ENCODE results near the gene RAB3GAP2. TPM values are rescaled to one million over a fixed set of nuclear protein-coding genes. Genes with fewer than 3 reads are reported as not detected.

Gene RAB3GAP2
- total RNA-seq, 2 experiments from 2014 or later, result 34.7 to 39.4 TPM

DNA sequence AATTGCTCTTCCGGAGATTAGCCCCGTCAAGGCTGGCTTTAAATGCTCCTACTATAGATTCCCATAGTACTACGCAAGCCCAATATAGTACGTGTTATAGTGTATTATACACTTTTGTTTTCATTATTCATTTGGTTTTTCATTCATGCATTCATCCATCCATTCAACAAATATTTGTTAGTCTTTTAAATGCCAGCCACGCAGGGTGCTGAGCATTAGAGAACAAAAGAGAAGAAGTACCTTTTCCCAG, 513 bp upstream of the RAB3GAP2 start:
- H3K4me1 Mint-ChIP-seq (ENCODE audit: low read depth), result peaks cover 12% of the 10 kb centered on the region
- peaks cover 5% of the 10 kb centered on the region for H3K27me3 Mint-ChIP-seq
- TF ChIP-seq, protein P1, sequence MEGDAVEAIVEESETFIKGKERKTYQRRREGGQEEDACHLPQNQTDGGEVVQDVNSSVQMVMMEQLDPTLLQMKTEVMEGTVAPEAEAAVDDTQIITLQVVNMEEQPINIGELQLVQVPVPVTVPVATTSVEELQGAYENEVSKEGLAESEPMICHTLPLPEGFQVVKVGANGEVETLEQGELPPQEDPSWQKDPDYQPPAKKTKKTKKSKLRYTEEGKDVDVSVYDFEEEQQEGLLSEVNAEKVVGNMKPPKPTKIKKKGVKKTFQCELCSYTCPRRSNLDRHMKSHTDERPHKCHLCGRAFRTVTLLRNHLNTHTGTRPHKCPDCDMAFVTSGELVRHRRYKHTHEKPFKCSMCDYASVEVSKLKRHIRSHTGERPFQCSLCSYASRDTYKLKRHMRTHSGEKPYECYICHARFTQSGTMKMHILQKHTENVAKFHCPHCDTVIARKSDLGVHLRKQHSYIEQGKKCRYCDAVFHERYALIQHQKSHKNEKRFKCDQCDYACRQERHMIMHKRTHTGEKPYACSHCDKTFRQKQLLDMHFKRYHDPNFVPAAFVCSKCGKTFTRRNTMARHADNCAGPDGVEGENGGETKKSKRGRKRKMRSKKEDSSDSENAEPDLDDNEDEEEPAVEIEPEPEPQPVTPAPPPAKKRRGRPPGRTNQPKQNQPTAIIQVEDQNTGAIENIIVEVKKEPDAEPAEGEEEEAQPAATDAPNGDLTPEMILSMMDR (IDR thresholded peaks at IDR 0.05), result no peak
- no peak overlapping the region for H3K4me3 Mint-ChIP-seq
- H3K4me3 ChIP-seq (ENCODE audit: low read length), result peak overlapping the region; percentile 87
- H3K36me3 Mint-ChIP-seq (ENCODE audit: low read depth), result peaks cover 13% of the 10 kb centered on the region
- H3K36me3 ChIP-seq (ENCODE audit: insufficient read depth, low read length), result peaks cover 2% of the 10 kb centered on the region
- H3K9me3 Mint-ChIP-seq, result no peaks in the 10 kb centered on the region
- no peaks in the 10 kb centered on the region for H3K27me3 ChIP-seq (ENCODE audit: control insufficient read depth in 1 of 2, insufficient read depth in 2 of 2, low read length in 2 of 2)
- peak overlapping the region; percentile 75 to 87 for H3K27ac ChIP-seq (ENCODE audit: low read depth in 1 of 2, low read length in 2 of 2)
- DNase-seq (no peak), ATAC-seq (ENCODE audit: poor library complexity) (no peak)
- POLR2A ChIA-PET, result interaction anchor here (1.0 to 1.8 kb wide), 2 partner anchors 8 to 9 kb away, joined by 3 to 8 read pairs; no protein-coding TSS in a partner anchor
- H3K27ac Mint-ChIP-seq, result no peak overlapping the region
- peaks cover 18% of the 10 kb centered on the region for H3K4me1 ChIP-seq (ENCODE audit: insufficient read depth, low read length)
- no peaks in the 10 kb centered on the region for H3K9me3 ChIP-seq (ENCODE audit: control insufficient read depth in 1 of 2, insufficient read depth in 1 of 2, low read length in 2 of 2)
- intact Hi-C loops (cut with DNase I, micrococcal nuclease), result loop anchor here in 1 of 2 experiments (2.0 to 10.0 kb wide), 4 partner anchors 178 to 1988 kb away; partner anchors contain the start of genes EPRS1, IARS2 and RRP15
- CTCF ChIA-PET, result no interaction called here

DNA sequence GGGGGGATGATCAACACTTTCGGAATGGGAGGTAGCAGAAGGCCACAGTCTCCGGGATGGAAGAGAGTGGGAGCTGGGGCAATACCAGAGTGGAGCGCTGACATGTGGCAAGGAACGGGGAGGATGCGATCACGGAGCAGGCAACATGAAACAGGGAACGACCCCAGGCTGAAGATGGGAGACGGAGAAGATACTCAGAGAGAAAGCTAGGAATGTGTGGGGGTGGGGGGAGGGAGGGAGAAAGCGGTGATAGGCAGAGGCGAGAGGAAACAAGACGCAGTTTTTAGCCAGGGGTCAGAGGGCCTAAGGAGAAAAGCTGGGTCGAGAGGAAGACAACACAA, 577 bp downstream of the RAB3GAP2 start:
- peaks cover 5% of the 10 kb centered on the region for H3K27me3 Mint-ChIP-seq
- Histone ChIP-seq H3K4me3 (ENCODE audit: low read length) (peak overlapping the region; percentile 87), H3K27me3 (ENCODE audit: control insufficient read depth in 1 of 2, insufficient read depth in 2 of 2, low read length in 2 of 2) (no peaks in the 10 kb centered on the region), H3K27ac (ENCODE audit: low read depth in 1 of 2, low read length in 2 of 2) (peak overlapping the region; percentile 81 to 87), H3K4me1 (ENCODE audit: insufficient read depth, low read length) (peaks cover 18% of the 10 kb centered on the region), H3K36me3 (ENCODE audit: insufficient read depth, low read length) (peaks cover 13% of the 10 kb centered on the region), H3K9me3 (ENCODE audit: control insufficient read depth in 1 of 2, insufficient read depth in 1 of 2, low read length in 2 of 2) (no peaks in the 10 kb centered on the region)
- DNase-seq (peak in 5 of 14 experiments; percentile 2 to 32 (median 15)), ATAC-seq (ENCODE audit: poor library complexity) (no peak)
- peaks cover 24% of the 10 kb centered on the region for H3K36me3 Mint-ChIP-seq (ENCODE audit: low read depth)
- ChIA-PET CTCF (no interaction called here), POLR2A (interaction anchor here (1.0 to 1.8 kb wide), 2 partner anchors 8 to 9 kb away, joined by 3 to 8 read pairs; no protein-coding TSS in a partner anchor)
- H3K27ac Mint-ChIP-seq, result no peak overlapping the region
- no peak overlapping the region for H3K4me3 Mint-ChIP-seq
- H3K9me3 Mint-ChIP-seq, result no peaks in the 10 kb centered on the region
- H3K4me1 Mint-ChIP-seq (ENCODE audit: low read depth), result peaks cover 23% of the 10 kb centered on the region
- TF ChIP-seq, protein P1 (IDR thresholded peaks at IDR 0.05), result no peak
- intact Hi-C loops (cut with DNase I, micrococcal nuclease), result loop anchor here in 1 of 2 experiments (2.0 to 10.0 kb wide), 4 partner anchors 177 to 1987 kb away; partner anchors contain the start of genes EPRS1, IARS2 and RRP15

DNA sequence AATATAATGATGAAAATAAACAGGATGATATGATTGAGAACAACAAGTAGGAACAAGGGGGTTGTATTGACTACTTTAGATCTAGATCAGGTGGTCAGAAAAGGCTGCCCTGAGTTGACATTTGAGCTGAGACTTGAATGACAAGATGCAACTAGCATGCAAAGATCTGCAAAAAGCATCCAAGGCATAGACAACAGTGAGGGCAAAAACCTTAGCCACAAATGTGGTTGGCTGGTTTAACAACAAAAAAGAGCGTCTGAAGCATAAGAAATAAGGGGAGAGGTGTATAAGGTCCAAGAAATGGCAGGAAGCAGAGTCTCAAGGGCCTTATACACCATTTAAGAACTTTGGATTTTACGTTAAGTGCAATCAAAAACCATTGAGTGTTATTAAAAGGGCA, 3.2 kb downstream of the RAB3GAP2 start:
- intact Hi-C loops (cut with DNase I, micrococcal nuclease), result no loop called here
- Mint-ChIP-seq H3K4me3 (peak overlapping the region; percentile 48), H3K4me1 (ENCODE audit: low read depth) (peaks cover 35% of the 10 kb centered on the region), H3K27me3 (no peaks in the 10 kb centered on the region), H3K9me3 (no peaks in the 10 kb centered on the region), H3K36me3 (ENCODE audit: low read depth) (peaks cover 35% of the 10 kb centered on the region), H3K27ac (no peak overlapping the region)
- ATAC-seq (ENCODE audit: poor library complexity) (no peak), DNase-seq (no peak)
- ChIA-PET CTCF (no interaction called here), POLR2A (no interaction called here)
- H3K9me3 ChIP-seq (ENCODE audit: control insufficient read depth in 1 of 2, insufficient read depth in 1 of 2, low read length in 2 of 2), result no peaks in the 10 kb centered on the region
- peaks cover 17% of the 10 kb centered on the region for H3K36me3 ChIP-seq (ENCODE audit: insufficient read depth, low read length)
- H3K27ac ChIP-seq (ENCODE audit: low read depth in 1 of 2, low read length in 2 of 2), result no peak overlapping the region
- TF ChIP-seq, protein P1 (IDR thresholded peaks at IDR 0.05), result no peak
- peaks cover 18% of the 10 kb centered on the region for H3K4me1 ChIP-seq (ENCODE audit: insufficient read depth, low read length)
- H3K4me3 ChIP-seq (ENCODE audit: low read length), result no peak overlapping the region
- no peaks in the 10 kb centered on the region for H3K27me3 ChIP-seq (ENCODE audit: control insufficient read depth in 1 of 2, insufficient read depth in 2 of 2, low read length in 2 of 2)

All from CD4-positive, alpha-beta T cell (primary cell).